ENCODE results near the gene MBNL1.

GRCh38 chr3:152375546-152375945 lies 106.8 kb downstream of the MBNL1 start:
- TF ChIP-seq EZH2 (IDR thresholded peaks at IDR 0.05), result no peak
- no peak for TF ChIP-seq POLR2AphosphoS5 (IDR thresholded peaks at IDR 0.05; ENCODE audit: borderline replicate concordance, low read depth, low read length)
- TF ChIP-seq FOXP2 (optimal IDR thresholded peaks at IDR 0.05; ENCODE audit: control extremely low read depth, extremely low read length, insufficient read depth), result no peak
